HG03521 (cell line): Measurements from ENCODE around the gene CCDC197.

Source experiments
- ATAC-seq: cut with Tn5 transposase; IDR thresholded peaks from one replicate; pipeline ENCODE4 v1.9.1; 2021; ENCODE audit warnings: mild to moderate bottlenecking, moderate library complexity; ENCODE audit not compliant: unreplicated experiment

Gene CCDC197

DNA sequence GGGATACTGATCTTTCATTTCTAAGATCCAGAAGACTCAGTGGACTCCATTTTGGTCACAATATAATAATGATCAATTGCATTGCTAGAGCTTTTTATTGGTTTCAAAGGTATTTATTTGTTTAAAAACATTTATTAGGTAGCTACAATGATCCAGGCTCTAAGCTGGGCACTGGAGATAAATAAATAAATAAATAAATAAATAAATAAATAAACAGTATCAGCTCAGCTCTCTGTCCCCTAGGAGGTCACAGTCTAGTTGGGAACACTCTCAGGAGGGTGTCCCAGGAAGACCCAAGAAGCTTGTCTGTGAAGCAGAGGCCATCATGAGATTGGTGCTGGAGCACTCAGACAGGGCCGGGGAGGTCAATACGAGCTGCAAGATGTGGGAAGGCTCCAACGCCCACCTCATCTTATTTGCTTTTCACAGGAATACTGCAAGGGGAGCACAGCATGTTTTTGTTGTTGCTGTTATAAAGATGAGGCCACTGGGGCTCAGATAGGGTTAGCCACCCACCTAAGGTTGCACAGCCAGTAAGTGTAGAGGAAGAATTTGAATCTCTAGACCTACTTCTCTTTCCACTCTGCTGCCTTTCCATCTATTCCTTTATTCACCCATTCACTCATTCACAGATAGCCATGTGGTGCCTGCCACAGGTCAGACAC, 36.2 kb upstream of the CCDC197 start:
- no peak for ATAC-seq

DNA sequence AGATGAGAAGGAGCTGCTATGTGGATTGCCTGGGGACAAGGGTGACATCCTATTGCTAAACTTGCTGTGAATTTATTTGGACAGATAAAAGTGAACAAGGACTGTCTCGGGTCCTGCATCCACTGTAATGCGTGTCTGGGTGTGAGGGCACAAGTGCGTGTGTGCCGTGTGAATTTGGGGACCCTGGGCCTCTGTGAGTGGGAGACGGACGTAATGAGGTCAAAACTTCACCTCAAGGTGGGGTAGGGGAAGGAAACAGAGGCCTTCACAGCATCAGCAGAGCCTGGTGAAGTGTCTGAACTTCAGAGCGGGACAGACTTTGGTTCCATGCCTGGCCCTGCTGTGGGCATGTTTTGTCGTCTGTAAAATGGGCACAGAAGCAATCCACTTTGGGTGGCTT, 35.5 kb upstream of the CCDC197 start:
- ATAC-seq = no peak

DNA sequence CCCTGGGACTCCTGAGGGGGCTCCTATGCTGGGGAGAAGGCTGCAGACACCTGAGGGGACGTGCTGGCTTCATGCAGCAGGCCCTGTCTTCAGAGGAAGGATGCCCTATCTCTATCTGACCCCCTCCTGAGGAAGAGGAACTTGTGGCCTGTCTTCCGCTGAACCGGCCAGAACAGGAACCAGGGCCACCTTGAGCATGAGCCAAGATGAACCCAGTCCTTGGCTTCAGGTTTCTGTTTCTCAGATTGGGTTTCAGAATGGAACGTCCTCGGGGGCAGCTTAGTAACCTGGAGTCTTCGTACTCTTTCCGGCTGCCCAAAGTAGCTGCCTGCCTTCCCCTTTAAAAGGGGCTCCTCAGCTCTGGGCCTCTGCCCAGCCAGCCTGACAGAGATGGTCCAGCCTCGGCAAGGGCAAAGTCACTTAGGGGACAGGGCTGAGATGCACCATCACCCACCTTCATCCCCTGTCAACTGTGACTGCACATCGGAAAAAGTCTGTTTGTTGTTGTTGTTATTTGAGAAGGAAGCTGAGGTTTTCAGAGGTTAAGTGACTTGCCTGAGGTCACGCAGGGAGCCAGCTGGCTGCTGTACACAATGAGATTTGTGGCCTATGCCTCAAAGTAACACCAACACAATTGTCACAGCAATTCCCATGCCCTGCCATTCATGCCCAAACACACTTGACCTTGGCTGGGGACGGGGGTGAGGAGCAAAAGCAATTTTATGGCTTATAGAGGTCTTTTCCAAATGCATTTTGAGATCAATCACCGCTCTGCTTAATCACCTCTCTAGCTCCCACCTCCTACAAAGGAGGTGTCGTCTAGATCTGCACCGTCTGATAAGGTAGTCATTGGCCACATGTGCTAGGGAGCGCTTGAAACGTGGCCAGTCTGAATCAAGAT, 34.1 kb upstream of the CCDC197 start:
- ATAC-seq = peak; percentile 53

DNA sequence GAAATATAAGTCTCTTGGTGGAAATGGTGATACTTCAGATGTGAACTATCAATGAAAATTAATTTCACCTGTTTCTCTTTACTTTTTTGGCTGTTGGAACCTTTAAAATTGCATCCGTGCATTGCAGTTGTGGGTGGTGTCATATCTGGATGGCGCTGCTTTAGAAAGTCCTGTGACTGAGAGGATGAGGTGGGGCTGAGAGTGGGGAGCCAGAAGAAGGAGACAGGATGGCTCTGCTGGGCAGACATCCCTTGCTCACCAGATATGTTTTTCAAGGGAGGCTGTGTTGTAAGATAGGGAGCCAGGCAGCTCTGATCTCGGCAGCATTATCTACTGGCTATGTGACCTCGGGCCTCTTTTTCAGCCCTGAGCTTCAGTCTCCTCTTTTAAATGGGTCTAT, 33.4 kb upstream of the CCDC197 start:
- ATAC-seq = no peak

DNA sequence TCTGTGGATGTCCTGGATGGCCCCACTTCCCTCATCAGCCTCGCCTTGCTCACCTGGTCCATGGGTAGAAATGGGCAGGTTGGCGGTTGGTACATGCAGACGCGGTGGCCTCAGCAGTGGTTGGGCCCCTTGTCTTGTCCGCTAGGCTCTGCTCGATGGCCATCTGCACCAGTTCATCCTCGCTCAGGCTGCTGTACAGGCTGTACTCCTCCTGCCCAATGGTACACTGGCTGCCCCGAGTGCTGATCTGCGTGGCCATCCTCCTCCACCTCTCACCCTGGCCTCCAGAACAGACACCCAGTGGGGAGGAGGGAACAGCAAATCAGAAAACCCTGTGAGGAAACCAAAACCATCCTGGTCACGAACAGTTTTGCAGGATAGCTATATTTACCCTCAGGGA, 32.8 kb upstream of the CCDC197 start:
- ATAC-seq = no peak

DNA sequence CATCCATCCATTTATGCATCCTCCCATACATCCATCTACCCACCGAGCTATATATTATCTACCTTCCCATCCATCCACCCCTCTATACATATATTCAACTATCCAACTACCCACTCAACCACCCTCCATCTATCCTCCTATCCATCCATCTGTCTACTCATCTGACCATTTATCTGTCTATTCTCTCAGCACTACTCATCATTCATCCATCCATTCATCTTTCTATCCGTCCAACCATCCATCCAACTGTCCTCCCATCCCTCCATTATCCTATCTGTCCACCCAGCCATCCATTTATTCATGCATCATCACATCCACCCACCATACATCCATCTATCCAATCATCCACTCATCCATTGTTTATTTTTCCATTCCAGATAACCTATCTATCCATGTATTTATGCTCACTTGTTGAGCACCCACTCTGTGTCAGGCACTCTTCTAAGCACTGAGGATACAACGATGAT, 32.2 kb upstream of the CCDC197 start:
- no peak for ATAC-seq

DNA sequence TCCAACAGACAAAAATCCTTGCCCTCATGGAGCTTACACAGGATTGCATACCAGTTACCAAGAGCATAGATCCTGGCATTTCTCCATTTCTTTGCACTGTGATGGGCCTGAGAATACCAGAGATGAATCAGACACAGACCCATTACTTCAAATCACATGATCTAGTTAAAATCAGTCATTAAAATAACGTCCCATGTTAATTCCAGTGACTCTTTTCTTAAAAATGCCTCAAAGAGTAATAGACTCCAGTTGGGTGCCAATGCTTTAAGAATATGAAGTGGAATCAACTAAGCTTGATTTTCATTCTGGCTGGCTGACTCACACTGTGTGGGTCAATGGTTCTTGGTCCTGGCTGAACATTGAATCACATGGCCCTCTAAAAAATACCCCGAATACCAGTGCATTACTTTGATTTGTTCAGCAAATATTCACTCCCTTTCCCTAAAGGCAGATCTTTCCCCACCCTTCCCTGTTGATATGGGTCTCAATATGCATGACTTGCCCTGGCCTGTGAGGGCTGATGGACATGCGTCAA, 31.7 kb upstream of the CCDC197 start:
- no peak for ATAC-seq

DNA sequence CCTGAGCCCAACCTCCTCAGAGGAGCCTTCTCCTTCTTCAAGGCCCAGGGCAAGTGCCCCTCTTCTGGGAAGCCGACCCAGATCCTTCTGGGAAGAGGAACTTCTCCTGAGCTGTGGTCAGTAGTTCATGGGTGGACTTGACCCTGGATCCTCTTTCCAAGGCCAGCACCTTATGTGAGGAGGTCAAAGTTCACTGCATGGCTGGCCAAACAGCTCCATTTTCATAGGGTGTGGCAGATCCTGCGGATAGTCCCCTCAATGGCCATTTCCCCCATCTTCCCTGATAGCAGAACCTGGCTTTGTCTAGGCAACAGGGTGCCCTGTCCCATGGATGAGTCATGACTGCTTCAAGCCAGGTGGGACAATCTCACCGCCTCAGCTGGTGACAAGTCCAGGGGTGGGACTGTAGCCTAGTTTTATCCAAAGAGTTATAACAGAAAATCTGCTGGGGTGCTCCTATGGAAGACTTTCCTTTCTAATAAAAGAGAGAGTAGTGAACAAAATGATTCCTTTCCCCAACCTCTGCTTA, 31.1 kb upstream of the CCDC197 start:
- no peak for ATAC-seq

DNA sequence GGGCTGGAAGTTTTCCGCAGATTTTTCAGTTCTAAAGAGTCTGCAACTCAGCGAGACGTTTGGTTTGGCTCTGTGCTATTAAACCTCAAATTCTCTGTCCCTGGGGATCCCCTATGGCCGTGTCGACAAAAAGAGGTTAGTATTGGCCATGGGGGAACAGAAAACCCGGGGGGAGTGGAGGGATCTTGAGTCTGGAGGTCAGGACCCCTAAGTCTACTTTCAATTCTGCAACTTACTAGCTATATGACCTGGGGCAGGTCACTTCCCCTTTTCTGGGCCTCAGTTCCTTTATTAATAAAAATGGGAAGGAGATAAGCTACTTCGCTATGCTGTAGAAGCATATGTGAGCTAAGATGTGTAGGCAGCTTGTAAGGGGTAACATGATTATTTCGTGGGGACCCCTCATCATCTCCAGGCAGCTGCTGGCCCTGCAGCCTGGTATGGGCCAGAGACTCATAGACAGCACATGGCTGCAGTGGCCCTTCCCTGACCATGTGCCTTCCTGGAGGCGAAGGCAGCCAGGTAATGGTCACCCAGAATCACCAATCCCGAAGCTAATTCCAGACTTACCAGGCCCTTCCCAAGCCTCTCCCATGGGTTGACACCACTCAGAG, 29.4 kb upstream of the CCDC197 start:
- ATAC-seq = peak; percentile 31

DNA sequence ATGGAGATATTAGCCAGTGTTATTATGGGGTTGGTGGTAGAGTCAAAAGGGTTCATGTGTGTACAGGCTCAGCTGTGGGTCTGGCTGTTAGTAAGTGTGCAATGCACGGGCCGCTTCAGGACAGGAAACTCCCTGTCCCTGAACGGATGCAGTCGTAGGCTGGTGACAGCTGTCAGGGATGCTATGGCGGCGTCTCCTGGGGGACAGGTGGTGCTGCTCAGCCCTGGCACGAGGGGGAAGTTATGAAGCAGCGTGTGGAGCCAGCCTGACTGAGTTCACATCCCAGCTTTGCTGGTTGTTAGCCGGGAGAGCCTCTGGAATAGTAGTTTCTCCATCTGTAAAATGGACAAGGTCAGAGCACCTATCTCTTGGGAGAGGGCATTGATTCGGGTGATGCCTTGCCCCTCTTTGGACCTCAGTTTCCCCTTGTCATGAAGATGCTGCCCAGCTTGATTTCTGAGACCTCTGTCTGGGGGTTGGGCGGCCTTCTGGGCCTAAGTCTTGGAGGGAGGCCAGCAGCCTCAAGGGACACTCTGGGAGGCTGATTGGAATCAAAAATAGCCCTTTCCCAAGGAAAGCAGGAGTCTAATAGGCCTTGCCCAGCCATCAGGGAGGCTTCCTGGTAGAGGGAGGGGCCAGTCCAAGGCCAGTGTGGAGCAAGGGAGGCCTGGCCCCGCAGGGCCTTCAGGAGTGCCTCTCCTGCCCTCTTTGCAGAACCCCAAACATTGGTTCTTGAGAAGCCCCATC, 27.8 kb upstream of the CCDC197 start:
- no peak for ATAC-seq

DNA sequence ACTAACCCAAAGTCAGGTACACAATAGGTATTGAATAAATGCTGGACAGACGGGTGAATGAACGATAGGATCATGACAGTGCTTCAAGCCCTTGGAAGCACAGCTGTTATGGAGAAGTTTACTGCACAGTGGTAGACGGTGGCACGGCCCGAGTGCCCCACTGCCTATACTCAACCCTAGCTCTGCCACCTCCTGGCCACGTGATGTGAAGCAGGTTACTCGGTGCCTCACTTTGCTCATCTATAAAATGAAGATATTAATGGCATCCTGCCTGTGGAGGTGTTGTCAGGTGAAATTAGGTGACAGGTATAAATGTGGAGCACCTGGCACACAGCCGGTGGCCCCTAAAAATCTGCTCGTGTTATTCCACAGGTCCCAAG, 26.5 kb upstream of the CCDC197 start:
- no peak for ATAC-seq

DNA sequence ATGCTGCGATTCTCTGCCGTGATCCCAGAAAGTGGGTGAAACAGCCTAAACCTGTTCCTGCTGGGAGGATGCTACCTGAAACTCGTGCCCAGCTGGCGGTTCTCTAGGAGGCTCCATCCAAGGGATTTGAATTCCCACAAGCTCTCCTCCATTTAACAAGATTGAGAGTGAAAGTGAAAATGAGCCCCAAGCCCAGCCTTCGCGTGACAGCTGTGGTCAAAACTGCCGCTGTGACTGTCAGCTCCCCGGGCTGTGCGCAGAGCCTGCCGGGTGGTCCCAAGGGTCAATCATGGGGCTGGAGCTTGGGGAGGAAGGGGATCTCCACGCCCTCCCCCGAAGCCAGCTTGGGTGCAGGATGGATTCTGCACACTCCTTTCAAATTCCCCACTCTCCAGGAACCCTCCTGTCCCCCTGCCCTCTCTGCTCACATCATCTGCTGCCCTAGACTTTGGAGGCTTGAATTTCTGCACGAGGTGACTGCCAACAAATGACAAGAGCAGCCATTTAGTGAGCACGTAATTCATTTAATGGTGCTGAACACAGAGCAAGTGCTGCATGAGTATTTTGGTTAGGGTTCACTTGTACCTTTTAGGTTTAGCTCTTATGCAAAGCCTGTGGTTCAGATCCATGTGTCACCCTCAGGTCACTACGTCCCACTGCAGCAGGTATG, 26.0 kb upstream of the CCDC197 start:
- peak; percentile 35 for ATAC-seq

DNA sequence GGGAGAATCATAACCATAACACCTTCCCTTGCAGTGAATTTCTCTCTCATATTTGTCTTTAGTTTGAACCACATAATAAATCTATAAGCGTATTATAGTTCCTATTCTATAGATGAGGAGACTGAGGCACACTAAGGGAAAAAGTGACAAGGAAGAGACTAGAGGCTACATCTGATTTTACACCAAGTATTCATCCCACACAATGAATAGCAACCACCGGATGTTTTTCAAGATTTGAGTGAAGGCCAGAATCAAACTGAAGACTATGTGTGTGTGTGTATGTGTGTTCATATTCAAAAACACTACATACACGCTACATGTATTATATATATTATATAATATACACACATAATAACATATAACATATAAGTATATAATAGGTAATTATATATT, 25.5 kb upstream of the CCDC197 start:
- ATAC-seq = no peak

DNA sequence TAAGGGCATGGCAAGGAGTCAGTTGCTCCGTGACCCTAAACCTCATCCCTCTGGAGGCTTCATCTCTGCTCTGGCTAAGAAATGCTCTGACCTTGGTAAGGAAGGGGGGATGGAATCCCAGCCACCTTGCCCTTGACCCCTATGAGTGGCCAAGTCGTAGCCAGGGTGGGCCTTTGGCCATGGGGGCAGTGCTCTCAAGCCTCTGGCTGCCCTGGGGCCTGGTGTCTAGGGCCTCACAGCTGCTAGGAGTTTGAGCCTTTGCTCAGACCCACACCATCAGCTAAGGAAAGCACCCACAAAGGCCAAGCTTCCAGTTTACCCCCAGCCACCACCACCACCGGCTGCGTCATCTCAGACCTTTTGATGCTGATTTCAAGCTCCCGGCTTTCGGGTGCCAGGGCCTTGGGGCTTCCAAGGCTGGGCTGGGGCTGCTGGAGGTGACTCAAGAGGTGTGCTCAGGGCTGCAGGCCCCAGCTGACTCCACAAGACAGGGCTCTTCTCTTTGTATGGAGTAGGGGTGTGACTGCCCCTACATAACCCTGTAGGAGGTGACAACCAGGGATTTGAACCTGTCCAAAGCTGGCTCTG, 24.4 kb upstream of the CCDC197 start:
- no peak for ATAC-seq

DNA sequence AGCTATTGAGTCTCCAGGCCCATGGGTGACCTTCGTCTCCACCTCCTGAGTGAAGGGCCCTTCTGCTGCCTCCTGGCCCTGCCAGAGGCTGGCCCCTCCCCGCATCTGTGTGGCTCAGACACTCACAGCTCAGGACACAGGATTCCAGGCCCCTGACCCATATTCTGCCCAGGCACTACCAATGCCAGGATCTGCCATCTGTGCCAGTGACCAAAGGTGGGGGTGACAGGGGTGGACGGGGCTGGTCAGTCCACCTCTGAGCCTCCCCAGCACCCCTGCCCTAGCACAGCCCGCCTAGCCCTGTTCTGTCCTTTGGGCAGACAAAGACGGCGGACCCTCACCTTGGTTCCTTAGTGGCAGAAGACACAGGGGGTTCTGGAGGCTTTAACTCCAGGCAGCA, 23.5 kb upstream of the CCDC197 start:
- no peak for ATAC-seq

DNA sequence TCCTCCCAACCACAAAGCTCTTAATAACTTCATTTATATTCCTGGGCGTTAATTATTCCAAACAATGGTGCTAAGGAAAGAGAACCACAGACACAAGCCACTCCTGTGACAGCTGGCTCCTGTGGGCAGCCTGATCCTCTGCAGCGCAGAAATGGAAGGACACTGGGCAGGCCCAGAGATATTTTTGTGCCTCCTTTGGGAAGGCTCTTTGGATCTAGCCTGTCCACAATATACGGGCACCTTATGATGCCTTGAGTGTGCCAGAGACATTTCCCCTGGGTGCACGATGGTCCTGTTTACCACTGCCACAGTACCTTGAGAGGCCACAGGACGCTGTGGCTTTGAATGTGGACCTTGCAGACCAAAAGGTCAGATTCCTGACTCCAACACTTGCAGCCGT, 22.8 kb upstream of the CCDC197 start:
- no peak for ATAC-seq

DNA sequence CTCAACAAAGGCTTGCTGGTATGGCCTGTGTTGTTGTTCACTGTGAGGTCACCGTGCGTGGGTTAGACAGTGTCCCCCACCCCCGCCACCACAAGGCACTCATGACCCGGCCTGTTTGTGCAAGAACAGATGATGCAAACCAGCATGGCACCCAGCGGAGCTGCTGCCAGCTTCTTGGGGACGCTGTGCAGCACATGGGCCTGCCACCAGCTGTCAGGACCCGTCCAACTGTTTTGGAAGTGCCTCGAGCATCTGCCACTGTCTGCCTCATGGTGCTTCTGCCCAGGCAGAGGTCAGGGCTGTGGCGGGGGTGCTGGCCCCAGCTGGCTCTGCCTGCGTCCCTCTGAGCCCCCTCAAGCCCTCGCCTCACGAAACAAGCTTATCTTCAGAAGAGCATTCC, 22.3 kb upstream of the CCDC197 start:
- ATAC-seq = no peak

DNA sequence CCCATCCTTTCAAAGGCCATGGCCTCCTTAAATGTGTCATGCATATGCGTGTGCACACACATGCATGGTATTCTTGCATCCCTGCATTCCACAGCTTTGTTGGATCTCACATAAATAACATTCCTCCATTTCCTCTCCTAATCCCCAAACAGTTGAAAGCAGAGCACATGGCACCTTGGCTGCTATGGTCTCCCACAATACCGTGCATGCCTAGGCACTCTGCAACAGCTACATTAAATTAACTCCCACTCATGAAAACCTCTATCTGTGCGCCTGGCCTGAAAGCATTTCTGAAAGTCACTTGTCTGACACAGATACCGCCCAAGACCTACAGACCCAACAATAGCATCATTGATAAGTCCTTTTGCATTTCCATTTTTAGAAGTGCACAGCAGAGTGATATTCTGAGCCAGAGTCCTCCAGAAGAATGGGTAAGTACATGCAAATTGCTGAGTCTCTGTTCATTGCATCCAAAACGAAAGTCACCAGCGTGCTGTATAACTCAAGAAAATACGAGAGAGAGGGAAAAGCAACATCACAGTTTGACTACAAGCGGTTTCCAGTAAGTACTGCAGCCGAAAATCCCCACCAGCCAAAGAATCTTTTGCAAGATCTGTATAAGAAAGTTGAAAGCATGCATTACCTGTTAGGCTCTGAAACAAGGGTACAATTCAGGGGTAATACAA, 21.2 kb upstream of the CCDC197 start:
- ATAC-seq = peak; percentile 48

DNA sequence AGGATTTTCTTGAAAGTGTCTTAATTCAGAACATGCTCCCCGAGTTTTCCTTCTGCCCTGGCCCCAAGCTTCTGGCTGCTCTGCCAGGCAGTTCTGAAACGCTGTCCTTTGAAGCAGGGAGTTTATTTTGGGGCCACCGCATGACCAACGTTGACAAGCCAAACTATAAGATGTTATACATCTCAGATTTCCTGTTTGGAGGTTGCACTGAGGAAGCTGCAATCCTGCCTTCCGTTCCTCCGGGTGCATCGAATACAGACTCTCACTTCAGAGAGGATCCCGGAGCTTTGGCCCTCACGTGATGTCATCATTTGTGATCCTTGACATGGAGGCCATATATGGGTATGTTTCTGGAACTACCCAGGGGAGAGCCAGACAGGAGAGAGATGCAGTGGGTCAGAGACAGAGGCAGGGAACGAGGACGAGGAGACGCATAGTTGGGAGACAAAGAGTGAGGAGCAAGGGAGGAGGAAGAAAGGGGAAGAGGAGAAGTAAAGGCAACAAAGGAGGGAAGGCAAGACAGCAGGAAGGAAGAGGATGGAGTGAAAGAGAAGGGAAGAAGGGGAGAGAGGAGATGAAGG, 20.5 kb upstream of the CCDC197 start, which contains the start of gene ASB2:
Gene ASB2, minus strand, starts transcription at position 94 of the 581 bp plus-strand sequence. CDS start 12,031 bp downstream, outside the sequence.
- no peak for ATAC-seq
